NCI-H345 (cell line): Measurements from ENCODE around the gene NKD2.

Experiments used
- DNase-seq: peaks from one replicate; lab custom pipeline; 2025; lab: John Stamatoyannopoulos, UW

The NKD2 gene

GRCh38 chr5:978693-979092 lies 29.9 kb upstream of the NKD2 start:
- no peak for DNase-seq

DNA sequence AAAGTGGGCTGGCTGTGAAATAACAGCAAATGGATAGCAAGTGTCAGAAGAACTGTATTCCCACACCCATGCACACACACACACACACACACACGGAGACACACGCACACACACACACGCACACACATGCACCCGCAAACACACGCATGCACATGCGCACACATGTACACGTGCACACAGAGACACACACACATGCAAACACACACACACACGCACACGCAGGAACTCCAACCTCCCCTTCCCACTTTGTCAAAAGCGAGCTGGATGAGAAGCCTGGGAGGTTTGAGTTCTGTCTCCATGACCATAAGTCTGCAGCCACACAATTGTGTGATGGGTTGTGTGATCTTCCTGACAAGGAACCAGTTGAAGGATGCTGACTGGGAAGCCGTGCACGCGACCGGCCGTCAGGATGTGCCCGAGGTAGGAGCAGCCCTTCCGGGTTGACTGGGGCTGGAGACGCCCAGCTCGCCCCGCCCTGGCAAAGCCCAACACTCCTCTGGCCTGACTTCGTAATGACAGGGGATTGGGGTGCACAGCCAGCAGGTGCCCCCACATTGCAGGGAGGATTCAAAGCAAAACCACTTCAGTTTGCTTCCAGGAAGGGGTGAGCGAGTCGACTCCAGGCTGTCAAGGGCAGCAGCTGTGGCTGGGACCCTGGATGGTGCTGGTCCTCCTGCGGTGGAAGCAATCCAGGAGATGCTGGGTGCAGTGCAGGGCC lies 29.3 kb upstream of the NKD2 start:
- DNase-seq = no peak

- no peak for DNase-seq
Measured at GRCh38 chr5:980001-980588, 28.5 kb upstream of the NKD2 start.

DNA sequence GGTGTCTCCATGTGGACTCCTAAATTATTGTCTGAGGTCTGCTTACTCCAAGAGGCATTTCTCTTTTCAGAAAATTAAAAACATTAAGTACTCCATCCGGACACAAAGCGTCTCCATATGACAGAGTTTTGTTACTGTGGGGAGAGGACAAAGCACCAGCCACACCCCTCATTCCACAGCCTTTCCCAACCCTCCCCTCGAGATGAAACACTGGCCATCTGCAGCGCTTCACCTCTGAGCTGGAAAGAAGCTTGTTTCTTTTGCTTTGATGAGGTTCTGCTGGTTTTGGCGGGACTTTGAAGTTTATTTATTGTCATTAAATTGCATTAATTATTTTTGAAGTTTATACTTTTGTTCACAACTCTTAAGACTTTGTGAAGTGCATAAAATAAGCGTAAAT lies 27.6 kb upstream of the NKD2 start:
- no peak for DNase-seq

- no peak for DNase-seq
Measured at GRCh38 chr5:981456-981855, 27.1 kb upstream of the NKD2 start.

DNA sequence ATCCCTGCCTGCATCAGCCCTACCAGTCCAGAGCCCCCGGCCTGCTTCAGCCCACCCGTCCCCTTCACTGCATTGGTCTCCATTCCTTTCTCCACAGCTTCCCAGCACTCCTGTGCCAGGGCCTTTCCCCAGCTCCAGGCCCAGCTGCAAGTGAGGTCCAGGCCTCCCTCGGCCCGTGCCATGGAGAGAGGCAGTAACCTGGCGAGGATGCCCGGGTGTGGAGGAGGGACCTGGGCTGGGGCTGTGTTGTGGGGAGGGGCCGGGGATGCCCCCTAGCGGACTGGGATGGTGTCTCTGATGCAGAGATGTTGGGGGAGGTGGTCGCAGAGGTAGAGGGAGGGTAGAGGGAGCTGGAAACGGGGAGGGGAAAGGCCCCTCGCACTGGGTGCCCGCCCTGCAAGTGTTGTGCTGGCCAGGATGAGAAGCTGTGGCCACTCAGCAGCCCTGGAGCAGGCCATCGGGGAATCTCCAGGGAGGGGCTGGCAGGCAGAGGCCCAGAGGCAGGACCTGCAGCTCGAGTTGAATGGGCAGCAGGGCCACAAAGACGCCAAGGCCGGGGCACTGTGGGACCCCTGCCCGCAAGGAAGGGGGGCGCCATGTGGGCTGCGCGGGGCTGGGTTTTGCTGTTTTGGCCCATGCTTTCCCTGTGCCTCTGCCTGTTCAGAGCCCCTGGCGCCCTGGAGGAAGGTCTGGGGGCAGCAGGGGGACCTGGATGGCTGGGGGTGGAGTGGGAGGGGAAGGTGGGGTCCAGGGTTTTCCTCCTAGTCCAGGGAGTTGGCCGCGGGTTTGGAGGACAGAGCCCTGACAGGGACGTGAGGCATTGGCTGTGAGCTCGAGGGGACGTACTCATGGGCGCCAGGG lies 26.0 kb upstream of the NKD2 start:
- DNase-seq = no peak

GRCh38 chr5:983238-983524 lies 25.4 kb upstream of the NKD2 start:
- no peak for DNase-seq

GRCh38 chr5:983568-983967 lies 25.0 kb upstream of the NKD2 start:
- no peak for DNase-seq

GRCh38 chr5:984774-985173 lies 23.8 kb upstream of the NKD2 start:
- DNase-seq = no peak

GRCh38 chr5:987761-988160 lies 20.8 kb upstream of the NKD2 start:
- DNase-seq = no peak

DNA sequence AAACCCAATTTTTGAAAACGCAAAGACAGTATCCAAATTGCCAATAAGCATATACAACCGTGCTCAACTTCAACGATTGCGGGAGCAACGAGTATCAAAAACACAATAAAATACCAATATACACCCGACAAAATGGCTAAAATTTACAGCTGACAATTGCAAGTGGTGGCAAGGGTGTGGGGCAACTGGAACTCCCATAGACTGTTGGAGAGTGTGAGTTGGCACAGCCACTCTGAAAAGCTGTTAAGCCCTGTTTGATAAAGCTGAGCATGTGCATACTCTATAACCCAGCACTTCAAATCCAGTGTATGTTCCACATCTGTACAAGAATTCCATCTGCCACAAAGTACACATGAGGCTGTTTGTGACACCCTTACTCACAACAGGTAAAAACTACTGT lies 20.3 kb upstream of the NKD2 start:
- no peak for DNase-seq

- DNase-seq = no peak
Measured at GRCh38 chr5:989961-990530, 18.6 kb upstream of the NKD2 start.

DNA sequence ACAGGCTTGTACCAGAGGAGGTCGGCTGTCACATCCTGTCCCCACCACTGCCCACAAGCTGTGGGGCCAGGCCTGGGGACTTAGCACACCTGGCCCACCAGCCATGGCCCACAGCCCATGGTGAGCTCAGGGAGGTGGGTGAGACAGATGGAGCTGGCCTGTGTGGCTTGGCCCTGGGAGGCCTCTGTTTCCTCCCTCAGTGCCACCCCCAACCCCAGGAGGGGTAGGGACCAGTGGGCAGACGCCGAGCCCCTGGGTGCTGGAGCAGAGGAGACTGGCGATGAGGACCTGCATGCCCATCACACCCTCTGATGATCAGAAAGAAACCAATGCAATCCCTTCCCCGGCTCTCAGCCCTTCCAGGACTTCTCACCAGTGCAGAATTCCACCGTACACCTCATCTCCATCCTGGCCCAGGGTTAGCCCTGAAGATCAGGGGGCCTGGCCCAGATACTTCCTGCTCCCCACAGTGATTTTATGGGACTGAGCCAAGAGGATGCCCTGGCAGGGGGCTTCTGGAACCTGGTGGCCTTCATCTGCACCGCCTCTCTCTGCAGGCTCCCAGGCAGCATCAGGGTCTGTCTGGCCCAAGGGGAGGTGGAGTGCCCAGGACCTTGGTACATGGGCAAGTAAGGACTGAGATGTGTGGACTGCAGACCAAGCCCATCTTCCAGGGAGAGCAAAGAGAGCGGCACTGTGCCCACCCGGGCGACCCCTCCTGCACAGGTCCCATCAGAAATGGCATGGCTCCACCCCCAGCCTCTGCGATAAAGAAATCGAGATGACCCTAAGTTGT lies 16.9 kb upstream of the NKD2 start:
- no peak for DNase-seq

DNA sequence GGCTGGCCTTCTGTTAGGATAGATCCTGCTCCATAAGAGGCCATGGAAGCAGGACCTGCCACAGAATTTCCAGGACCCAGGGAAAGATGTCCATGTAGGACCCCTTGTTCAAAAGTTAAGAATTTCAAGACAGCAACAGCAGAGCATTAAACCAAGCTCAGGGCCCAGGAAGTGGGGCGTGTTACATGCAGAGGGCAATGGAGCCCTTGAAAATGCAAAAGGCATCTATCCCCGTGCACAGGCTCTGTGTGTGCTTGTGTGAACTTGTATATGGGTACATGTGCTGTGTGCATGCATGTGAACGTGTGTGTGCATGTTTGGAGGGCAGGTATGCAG lies 14.4 kb upstream of the NKD2 start:
- no peak for DNase-seq

- no peak for DNase-seq
Measured at GRCh38 chr5:994821-995220, 13.8 kb upstream of the NKD2 start.

DNA sequence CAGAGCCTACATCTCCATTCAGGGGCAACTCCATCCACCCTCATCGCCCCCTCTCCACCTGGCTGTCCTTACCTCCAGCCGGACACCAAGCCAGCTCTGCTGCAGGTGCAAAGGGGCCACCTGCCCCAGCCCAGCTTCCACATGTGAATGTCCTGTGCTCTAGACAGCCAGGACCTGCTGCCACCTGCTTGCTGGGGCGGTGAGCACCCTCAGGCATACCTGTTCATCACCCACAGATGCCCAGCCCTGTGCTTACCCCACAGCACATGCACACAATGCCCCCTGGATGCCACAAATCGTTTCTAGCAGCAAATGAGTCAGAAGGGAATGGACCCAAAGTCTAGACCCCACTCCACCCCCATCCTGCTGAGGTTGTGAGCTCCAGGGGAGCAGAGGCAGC lies 13.3 kb upstream of the NKD2 start:
- DNase-seq = no peak

GRCh38 chr5:997001-997474 lies 11.6 kb upstream of the NKD2 start:
- no peak for DNase-seq

DNA sequence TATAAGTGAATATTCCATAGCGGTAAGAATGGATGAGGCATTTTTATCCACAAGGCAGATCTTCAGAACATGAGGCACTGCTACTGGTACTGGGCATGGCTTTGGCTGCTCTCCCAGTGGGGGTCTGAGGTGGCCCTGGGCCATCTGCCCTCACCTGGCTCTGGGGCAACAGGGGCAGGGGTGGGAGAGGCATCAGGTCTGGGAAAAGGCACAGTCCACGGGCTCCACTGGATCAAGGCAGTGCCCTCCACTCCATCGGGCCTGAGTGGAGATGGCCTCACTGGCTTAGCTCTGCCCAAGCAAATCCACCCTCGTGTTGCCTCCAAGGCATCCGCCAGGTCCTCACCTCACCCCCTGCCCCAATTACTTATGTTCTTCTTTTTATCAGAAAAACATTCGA lies 10.9 kb upstream of the NKD2 start:
- no peak for DNase-seq

DNA sequence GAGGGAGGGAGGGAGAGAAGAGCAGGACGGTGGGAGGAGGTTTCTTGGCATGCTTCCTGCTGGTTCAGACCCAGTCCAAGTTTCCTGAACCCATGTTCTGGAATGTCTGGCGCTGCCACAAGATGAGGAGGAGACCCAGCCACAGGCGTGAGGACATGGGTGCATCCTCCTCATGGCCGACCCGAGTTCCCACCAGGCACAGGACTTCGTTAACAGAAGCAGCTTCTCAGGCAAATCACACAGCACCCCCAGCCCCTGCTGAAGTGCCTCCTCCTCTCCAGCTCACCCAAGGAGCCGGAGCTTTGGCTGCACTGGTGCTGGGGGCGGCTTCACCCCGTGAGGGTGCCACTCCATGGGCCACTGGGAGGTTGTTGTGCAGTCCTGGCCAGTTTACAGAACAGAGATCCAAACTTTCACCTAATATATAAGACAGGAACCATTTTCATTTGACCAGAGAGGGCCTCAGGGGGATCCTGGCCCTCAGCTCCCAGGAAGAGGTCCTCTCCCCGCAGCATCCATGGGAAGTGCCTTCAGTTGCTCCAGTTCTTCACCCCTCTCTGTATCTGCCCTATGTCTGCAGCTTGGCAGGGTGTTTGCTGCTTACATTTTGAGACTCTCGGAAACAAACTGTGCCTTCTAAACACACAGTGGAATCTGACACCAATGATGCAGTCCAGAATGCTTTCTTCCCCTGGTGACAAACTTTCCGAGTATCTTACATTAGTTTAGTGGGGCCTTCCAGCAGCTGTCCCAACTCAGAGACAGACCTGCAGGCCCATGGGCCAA lies 10.2 kb upstream of the NKD2 start:
- DNase-seq = no peak

DNA sequence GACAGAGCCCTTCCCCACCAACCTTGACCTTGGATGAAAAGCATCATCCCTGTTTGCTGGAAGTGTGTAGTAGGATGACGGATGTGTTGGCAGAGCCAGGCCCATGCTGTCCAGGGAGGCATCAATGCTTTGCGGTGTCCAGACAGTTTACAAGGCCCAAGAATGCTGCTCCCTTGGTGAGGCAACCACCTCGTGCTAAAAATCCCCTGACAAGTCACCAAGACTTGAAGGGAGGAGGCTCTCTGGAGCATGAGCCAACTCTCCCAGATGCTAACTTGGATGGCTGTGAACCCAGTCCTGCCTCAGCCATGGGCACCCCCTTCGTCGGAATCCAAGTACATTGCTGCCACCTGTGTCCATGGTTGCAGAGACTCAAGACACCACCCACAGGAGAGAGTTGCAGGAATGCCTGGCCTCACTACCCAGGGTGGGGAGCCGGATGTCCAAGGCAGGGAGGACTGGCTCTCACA lies 9.5 kb upstream of the NKD2 start:
- DNase-seq = no peak

DNA sequence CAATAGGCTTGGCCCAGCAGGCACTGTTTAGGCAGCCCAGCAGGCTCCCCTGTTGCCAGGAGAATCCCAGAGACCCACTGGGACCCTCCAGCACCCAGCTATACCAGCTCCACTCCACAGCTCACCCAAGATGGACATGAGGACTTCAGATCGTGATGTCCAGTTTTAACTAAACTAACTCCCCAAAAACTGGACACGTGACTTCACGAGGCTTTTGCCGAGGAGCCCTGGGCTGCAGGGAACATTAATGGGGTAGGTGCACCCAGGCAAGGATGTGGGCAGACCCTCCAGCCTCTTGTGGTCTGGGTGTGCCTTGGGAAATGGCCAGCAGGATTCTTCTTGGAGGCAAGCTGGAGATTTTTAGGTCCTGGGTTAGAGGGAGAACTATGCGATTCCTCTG lies 8.9 kb upstream of the NKD2 start:
- no peak for DNase-seq
